PC-3 (cell line): Measurements from ENCODE around the gene C6. TPM values are rescaled to one million over a fixed set of nuclear protein-coding genes. Genes with fewer than 3 reads are reported as not detected.
A peak's percentile ranks its signal among the peaks of the same experiment; 100 is the strongest.

Experiments used
- ATAC-seq: fragments of 200-7000 bp; cut with Tn5 transposase; 2 replicates; pipeline ENCODE4 v1.9.1; 2020; ENCODE audit warnings: mild to moderate bottlenecking, moderate library complexity
- BruUV-seq: library from RNA; stranded (reverse); fragments of 400-500 nt; replicated peaks from 2 replicates; lab custom pipeline; 2021; lab: Mats Ljungman, UMichigan
- CTCF ChIA-PET: fragments of 300-600 bp; sonication (Branson Sonifier 250); formaldehyde crosslinking; loops from one replicate; lab custom pipeline; 2022; ENCODE audit warnings: antibody characterized with exemption; lab: Charles Lee
- POLR2A ChIA-PET: fragments of 300-600 bp; sonication (Branson Sonifier 250); formaldehyde crosslinking; loops from one replicate; lab custom pipeline; 2022; ENCODE audit warnings: antibody characterized with exemption; ENCODE audit not compliant: unreplicated experiment; lab: Charles Lee
- DNase-seq: peaks from one replicate; pipeline ENCODE4 v3.0.0-alpha.2; 2015
- H2AFZ ChIP-seq: fragments of 300-600 bp; sonication (generic); 2 replicates; pipeline ENCODE4 v1.6.0; 2016; ENCODE audit warnings: antibody characterized with exemption, low read length
- H3F3A ChIP-seq: fragments of 300-600 bp; sonication (generic); one replicate; pipeline ENCODE4 v1.6.0; 2017; ENCODE audit warnings: antibody characterized with exemption, low read length, control low read depth, mild to moderate bottlenecking; ENCODE audit not compliant: unreplicated experiment
- H3K27ac ChIP-seq: fragments of 300-600 bp; sonication (generic); 2 replicates; pipeline ENCODE4 v1.5.1; 2016; ENCODE audit warnings: mild to moderate bottlenecking, low read length
- H3K27me3 ChIP-seq: fragments of 300-600 bp; sonication (generic); 2 replicates; pipeline ENCODE4 v1.6.1; 2016; ENCODE audit warnings: low read length, mixed read lengths
- H3K36me3 ChIP-seq: fragments of 300-600 bp; sonication (generic); 2 replicates; pipeline ENCODE4 v1.6.1; 2016; ENCODE audit warnings: low read depth, mixed run types, low read length, mixed read lengths
- H3K4me1 ChIP-seq: fragments of 300-600 bp; sonication (generic); 2 replicates; pipeline ENCODE4 v1.5.1; 2016; ENCODE audit warnings: low read length; ENCODE audit not compliant: insufficient read depth
- H3K4me2 ChIP-seq: fragments of 300-600 bp; sonication (generic); 2 replicates; pipeline ENCODE4 v1.6.0; 2016; ENCODE audit warnings: low read length
- H3K4me3 ChIP-seq: fragments of 300-600 bp; sonication (generic); 2 replicates; pipeline ENCODE4 v1.5.1; 2016; ENCODE audit warnings: mild to moderate bottlenecking, low read length, mixed read lengths
- H3K79me2 ChIP-seq: fragments of 300-600 bp; sonication (generic); 2 replicates; pipeline ENCODE4 v1.6.1; 2017; ENCODE audit warnings: low read length, mixed read lengths
- H3K9ac ChIP-seq: fragments of 300-600 bp; sonication (generic); 2 replicates; pipeline ENCODE4 v1.6.0; 2016; ENCODE audit warnings: mild to moderate bottlenecking, low read length
- H3K9me2 ChIP-seq: fragments of 300-600 bp; sonication (generic); replicated peaks from 2 replicates; pipeline ENCODE4 v1.6.1; 2016; ENCODE audit warnings: mixed run types, low read length, mixed read lengths
- H3K9me3 ChIP-seq: fragments of 300-600 bp; sonication (generic); 2 replicates; pipeline ENCODE4 v1.6.1; 2016; ENCODE audit warnings: low read length, mixed read lengths
- H4K20me1 ChIP-seq: fragments of 300-600 bp; sonication (generic); 2 replicates; pipeline ENCODE4 v1.6.1; 2016; ENCODE audit warnings: low read length, mixed read lengths
- CTCF ChIP-seq: fragments of 300-600 bp; sonication (generic); conservative IDR thresholded peaks from 2 replicates; pipeline ENCODE4 v1.5.1; 2017; ENCODE audit warnings: antibody characterized with exemption, low read depth, mild to moderate bottlenecking, low read length
- EZH2 ChIP-seq: fragments of 300-600 bp; sonication (generic); IDR thresholded peaks from one replicate; pipeline ENCODE4 v1.6.1; 2017; ENCODE audit warnings: antibody characterized with exemption, mild to moderate bottlenecking, low read length; ENCODE audit not compliant: unreplicated experiment
- EZH2phosphoT487 ChIP-seq: fragments of 300-600 bp; sonication (generic); IDR thresholded peaks from 2 replicates; pipeline ENCODE4 v1.6.1; 2018; ENCODE audit warnings: mild to moderate bottlenecking, antibody characterized with exemption, low read length, borderline replicate concordance
- intact Hi-C: fragments of 100-400 bp; cut with micrococcal nuclease; formaldehyde crosslinking; loops from 2 replicates; pipeline ENCODE4 v1.9.0; 2023
- total RNA-seq: library from RNA; depleted of rRNA; stranded (reverse); fragments of >200 nt; gene quantifications from 2 replicates; pipeline ENCODE4 v1.2.3, GENCODE V29; 2014

Gene C6
- total RNA-seq, 1 experiment from 2014 or later = not detected

DNA sequence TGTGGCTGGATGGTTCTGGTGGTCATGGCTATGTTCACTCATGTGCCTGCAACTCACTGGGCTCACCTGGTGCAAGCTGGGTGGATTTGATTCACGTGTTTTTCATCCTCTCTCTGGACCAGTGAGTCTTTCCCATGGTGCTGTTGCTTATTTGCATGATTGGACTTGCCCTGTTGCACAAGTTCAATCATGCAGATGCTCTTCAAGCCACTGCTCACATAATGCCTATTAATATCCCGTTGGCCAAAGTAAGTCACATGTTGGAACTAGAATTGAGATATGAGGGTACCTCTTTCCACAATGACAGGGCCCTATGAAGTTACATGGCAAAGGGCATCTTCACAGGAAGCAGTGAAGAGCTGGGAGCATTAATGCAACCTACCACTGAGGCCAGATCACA, 115.7 kb downstream of the C6 start:
- DNase-seq = no peak
- Histone ChIP-seq H3K9ac (no peak overlapping the region), H3K4me3 (no peak overlapping the region), H2AFZ (no peak overlapping the region), H3F3A (peaks cover 10% of the 10 kb centered on the region), H3K27ac (no peak overlapping the region), H3K36me3 (no peaks in the 10 kb centered on the region), H3K4me1 (peaks cover 19% of the 10 kb centered on the region), H3K27me3 (no peaks in the 10 kb centered on the region), H3K4me2 (no peak overlapping the region), H3K9me3 (no peaks in the 10 kb centered on the region), H3K9me2 (no peaks in the 10 kb centered on the region), H3K79me2 (no peaks in the 10 kb centered on the region), H4K20me1 (no peaks in the 10 kb centered on the region)
- no TSS peak for BruUV-seq
- TF ChIP-seq EZH2 (no peak), CTCF (no peak), EZH2phosphoT487 (no peak)
- ATAC-seq = no peak
- ChIA-PET POLR2A (no interaction called here), CTCF (no interaction called here)
- intact Hi-C loops = no loop called here

- H4K20me1 ChIP-seq = no peaks in the 10 kb centered on the region
- no peak for TF ChIP-seq EZH2
- no peak for TF ChIP-seq EZH2phosphoT487
- no peak for TF ChIP-seq CTCF
- H3K79me2 ChIP-seq = no peaks in the 10 kb centered on the region
- DNase-seq = peak; percentile 75
- peaks cover 10% of the 10 kb centered on the region for H3F3A ChIP-seq
- POLR2A ChIA-PET = interaction anchor here (0.5 kb wide), 1 partner anchor 189 kb away, joined by 3 read pairs; no protein-coding TSS in a partner anchor
- no peak overlapping the region for H3K4me3 ChIP-seq
- peak overlapping the region; percentile 23 for H3K27ac ChIP-seq
- H3K27me3 ChIP-seq = no peaks in the 10 kb centered on the region
- H3K9me2 ChIP-seq = no peaks in the 10 kb centered on the region
- no peak overlapping the region for H3K9ac ChIP-seq
- H3K36me3 ChIP-seq = no peaks in the 10 kb centered on the region
- H3K4me1 ChIP-seq = peaks cover 19% of the 10 kb centered on the region
- H3K4me2 ChIP-seq = peak overlapping the region; percentile 27
- H2AFZ ChIP-seq = no peak overlapping the region
- intact Hi-C loops = no loop called here
- no TSS peak for BruUV-seq
- peak; percentile 93 for ATAC-seq
- H3K9me3 ChIP-seq = no peaks in the 10 kb centered on the region
- CTCF ChIA-PET = no interaction called here
Observed at GRCh38 chr5:41095324-41096101, 117.8 kb downstream of the C6 start.

GRCh38 chr5:41094871-41095270, 118.5 kb downstream of the C6 start:
- Histone ChIP-seq H3K4me1 (peaks cover 19% of the 10 kb centered on the region), H3K79me2 (no peaks in the 10 kb centered on the region), H3F3A (peaks cover 10% of the 10 kb centered on the region), H2AFZ (no peak overlapping the region), H3K4me3 (no peak overlapping the region), H4K20me1 (no peaks in the 10 kb centered on the region), H3K27ac (peak overlapping the region; percentile 23), H3K9me2 (no peaks in the 10 kb centered on the region), H3K36me3 (no peaks in the 10 kb centered on the region), H3K4me2 (peak overlapping the region; percentile 27), H3K27me3 (no peaks in the 10 kb centered on the region), H3K9me3 (no peaks in the 10 kb centered on the region), H3K9ac (no peak overlapping the region)
- POLR2A ChIA-PET = interaction anchor here (0.5 kb wide), 1 partner anchor 189 kb away, joined by 3 read pairs; no protein-coding TSS in a partner anchor
- CTCF ChIA-PET = no interaction called here
- no peak for TF ChIP-seq CTCF
- TF ChIP-seq EZH2 = no peak
- no peak for TF ChIP-seq EZH2phosphoT487
- intact Hi-C loops = no loop called here
- DNase-seq (peak; percentile 66), ATAC-seq (peak; percentile 69)
- BruUV-seq = no TSS peak
